Fibroblast of lung (primary cell): ENCODE measurements around the gene GALNT2.

Source experiments
- CTCF ChIP-seq, 2 donors: IDR thresholded peaks in 1 of 2; conservative IDR thresholded peaks in 1 of 2; 1 replicate in 1 of 2; 2 replicates in 1 of 2; pipeline ENCODE4 v1.5.1; 2011 to 2012; ENCODE audit warnings: low read length in 2 of 2, control low read depth in 1 of 2, inconsistent platforms in 1 of 2, low read depth in 1 of 2, mild to moderate bottlenecking in 1 of 2
- EZH2 ChIP-seq: IDR thresholded peaks from 2 replicates; pipeline ENCODE4 v1.5.1; 2012; ENCODE audit warnings: low read length, control low read depth, mild to moderate bottlenecking; ENCODE audit errors: missing control alignments

- no peak for TF ChIP-seq CTCF (conservative IDR thresholded peaks at IDR 0.05 in 1 of 2, IDR thresholded peaks at IDR 0.05 in 1 of 2; ENCODE audit: low read depth in 1 of 2, low read length in 2 of 2)
- no peak for TF ChIP-seq EZH2
Measured at GRCh38 chr1:230142608-230143210, 75.7 kb downstream of the GALNT2 start.
